HG02943 (cell line): ENCODE measurements around the gene PXMP4.
"Not testable (repeated sequence)": the region's sequence is repeated elsewhere in the genome, so short reads cannot be mapped to it uniquely, and the experiment has no call there.

Experiments
- ATAC-seq: cut with Tn5 transposase; IDR thresholded peaks from one replicate; pipeline ENCODE4 v1.9.1; 2021; ENCODE audit warnings: mild to moderate bottlenecking, low read depth, moderate library complexity; ENCODE audit not compliant: unreplicated experiment

The PXMP4 gene

GRCh38 chr20:33704197-33704924, 15.7 kb downstream of the PXMP4 start:
- no peak for ATAC-seq

- ATAC-seq = no peak
These were observed 16.5 kb downstream of the PXMP4 start for GRCh38 chr20:33703498-33704137.

- ATAC-seq = no peak
These were observed 17.2 kb downstream of the PXMP4 start for GRCh38 chr20:33702861-33703260.

GRCh38 chr20:33701629-33702450, 18.3 kb downstream of the PXMP4 start:
- ATAC-seq = no peak

DNA sequence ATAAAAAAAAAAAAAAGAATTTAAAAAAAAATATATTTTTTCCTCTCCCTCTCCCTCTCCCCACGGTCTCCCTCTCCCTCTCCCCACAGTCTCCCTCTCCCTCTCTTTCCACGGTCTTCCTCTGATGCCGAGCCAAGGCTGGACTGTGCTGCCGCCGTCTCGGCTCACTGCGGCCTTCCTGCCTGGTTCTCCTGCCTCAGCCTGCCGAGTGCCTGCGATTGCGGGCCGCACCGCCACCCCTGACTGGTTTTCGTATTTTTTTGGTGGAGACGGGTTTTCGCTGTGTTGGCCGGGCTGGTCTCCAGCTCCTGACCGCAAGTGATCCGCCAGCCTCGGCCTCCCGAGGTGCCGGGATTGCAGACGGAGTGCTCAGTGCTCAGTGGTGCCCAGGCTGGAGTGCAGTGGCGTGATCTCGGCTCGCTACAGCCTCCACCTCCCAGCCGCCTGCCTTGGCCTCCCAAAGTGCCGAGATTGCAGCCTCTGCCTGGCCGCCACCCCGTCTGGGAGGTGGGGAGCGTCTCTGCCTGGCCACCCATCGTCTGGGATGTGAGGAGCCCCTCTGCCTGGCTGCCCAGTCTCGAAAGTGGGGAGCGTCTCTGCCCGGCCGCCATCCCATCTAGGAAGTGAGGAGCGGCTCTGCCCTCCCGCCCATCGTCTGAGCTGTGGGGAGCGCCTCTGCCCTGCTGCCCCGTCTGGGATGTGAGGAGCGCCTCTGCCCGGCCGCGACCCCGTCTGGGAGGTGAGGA, 19.2 kb downstream of the PXMP4 start:
- not testable (repeated sequence) for ATAC-seq

- ATAC-seq = not testable (repeated sequence)
These were observed 21.1 kb downstream of the PXMP4 start for GRCh38 chr20:33698966-33699365.

GRCh38 chr20:33697129-33697528, 23.0 kb downstream of the PXMP4 start:
- no peak for ATAC-seq

DNA sequence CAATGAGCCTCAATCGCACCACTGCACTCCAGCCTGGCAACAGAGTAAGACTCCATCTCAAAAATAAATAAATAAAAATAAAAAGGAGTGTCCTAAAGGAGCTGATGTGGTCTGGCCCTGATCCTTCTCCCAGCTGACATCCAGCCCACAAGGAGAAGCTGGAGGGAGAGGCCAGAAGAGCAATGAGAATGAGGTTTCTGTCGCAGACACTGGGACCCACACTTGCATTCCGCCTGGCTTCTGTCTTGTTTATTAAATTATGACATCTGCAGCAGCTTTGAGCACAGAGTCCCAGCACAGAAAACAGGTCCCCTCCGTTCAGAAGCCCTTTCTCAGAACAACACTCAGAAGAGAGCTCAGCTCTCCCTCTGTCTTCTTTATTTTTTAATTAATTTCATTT, 23.7 kb downstream of the PXMP4 start:
- no peak for ATAC-seq

DNA sequence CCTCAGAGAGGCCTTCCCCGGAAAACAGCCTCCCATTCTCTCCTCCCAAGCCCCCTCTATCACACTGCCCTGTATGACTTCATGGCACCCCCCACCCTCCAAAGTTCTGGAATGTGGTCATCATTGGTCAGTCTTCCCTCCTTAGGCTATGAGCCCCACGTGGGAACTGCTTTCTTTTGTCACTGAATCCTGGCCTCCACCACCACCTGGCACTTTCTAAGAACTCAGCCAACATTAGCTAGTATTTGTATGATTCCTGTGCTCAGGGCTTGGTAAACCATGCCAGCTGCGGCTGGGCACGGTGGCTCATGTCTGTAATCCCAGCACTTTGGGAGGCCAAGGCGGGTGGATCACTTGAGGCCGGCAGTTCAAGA, 25.5 kb downstream of the PXMP4 start:
- ATAC-seq = no peak

DNA sequence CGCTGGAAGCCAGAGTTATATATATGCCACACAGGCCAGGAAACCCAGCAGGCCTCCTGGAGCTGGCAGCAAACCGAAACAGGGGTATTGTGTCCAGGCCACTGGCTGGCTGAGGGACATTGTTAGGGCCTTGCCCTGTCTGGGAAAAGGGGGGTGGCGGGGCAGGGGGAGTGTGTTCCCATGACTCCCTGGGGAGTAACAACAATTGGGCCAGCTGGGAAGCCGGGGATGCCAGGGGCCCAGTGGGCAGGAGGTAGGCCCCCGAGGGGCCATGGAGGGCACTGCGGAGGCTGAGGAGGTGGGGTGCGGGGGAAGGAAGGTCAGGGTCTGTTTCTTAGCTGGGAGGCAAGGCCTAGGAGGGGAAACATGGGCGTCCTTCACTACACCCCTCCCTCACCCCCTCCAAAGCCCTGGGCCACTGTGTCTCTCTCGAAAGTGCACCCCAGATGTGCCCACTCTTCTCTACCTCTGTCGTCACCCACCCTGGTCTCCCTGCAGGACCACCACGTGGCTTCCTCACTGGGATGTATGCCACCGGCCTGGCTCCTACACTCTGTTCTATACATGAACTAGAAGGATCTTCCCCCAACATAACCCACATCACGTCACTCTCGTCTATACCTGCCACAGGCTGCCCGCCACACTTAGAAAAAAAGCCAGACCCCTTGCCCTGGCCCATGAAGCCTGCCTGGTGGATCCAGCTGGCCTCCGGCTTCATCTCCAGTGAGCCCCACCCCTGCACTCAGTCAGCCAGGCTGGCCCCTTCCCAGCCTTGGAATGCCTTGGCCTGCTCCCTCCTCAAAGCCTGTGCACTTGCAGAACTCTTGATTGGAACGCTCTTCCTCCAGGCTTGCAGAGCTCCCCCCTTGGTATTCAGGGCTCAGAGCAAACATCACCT, 26.1 kb downstream of the PXMP4 start:
- ATAC-seq = no peak

DNA sequence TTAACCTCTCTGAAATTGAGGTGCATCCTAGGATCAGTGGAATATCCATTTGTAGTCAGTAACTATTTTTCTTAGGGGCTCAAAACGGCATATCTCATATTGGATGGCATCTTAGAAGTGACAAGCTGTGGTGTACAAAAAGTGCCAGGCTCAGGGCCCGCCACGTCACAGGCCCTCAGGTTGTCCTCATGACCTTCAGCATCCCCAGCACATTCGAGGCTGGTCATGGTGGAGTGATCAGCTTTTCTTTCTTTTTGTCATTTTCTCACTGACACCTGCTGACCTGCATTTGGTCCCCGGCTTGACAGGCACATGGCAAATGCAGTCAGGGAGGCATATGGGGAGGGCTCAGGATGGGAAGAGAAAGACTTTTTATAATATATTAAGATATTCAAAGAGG, 26.8 kb downstream of the PXMP4 start:
- ATAC-seq = no peak

- ATAC-seq = no peak
These were observed 30.1 kb downstream of the PXMP4 start for GRCh38 chr20:33689973-33690372.

GRCh38 chr20:33689493-33689892, 30.6 kb downstream of the PXMP4 start:
- no peak for ATAC-seq

- ATAC-seq = no peak
These were observed 31.1 kb downstream of the PXMP4 start for GRCh38 chr20:33688938-33689424.

DNA sequence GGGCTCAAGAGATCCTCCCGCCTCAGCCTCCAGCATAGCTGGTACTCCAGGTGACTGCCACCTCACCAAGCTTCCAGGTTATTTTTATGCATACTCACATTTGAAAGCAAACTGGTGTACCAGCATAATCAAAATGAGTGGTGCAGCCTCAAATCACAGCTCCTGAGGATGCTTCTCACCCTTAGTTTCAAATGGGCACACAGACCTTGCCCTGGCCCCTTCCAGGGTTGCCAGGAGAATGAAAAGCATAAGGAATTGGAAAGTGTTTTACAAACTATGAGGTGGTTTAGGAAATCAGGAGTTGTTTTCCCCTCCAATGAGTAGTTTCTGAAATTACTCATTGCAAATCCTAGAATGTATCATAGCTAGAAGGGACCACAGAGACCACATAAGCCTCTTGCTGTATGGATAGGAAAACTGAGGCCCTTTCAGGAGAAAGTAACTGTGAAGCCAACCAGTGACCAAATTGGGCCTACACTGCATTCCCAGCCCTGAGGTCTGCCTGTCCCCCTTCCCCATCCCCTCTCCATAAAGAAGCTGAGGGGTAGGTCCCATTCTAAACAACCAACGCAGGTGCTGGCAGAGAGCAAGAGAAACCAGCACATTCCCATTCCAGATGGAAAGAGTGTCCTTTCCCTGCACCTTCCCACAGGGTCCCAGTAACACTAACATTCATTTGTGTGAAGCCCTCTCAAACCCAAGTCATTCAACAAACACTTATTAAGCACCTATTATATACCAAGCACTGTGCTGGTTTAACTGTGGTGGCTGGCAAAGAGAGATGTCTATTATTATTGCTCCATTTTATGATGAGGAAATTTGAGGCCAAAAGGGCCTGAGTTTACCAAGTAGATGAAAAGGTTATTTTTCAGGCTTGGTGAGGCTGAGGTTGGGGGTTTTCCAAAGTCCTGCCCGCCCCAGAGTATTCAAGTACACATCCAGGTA, 31.8 kb downstream of the PXMP4 start:
- ATAC-seq = no peak

GRCh38 chr20:33687370-33687915, 32.7 kb downstream of the PXMP4 start:
- no peak for ATAC-seq

DNA sequence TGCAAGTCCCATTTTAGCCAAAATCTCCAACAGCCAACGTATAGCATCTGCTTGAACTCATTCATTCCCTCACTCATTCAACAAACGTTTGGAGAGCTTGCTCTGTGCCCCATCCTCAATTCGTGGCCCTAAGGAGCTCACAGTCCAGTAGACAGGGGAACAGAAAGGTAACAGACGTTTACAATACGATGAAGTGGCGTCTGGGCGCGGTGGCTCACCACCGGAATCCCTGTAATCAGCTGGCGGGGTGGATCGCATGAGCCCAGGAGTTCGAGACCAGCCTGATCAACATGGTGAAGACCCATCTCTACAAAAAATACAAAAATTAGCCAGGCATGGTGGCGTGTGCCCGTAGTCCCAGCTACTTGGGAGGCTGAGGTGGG, 33.1 kb downstream of the PXMP4 start:
- no peak for ATAC-seq
